Muscle layer of colon (tissue), 2 donors: Measurements from ENCODE around the gene HEPACAM2.

Experiments used
- H3K27ac ChIP-seq: one replicate; pipeline ENCODE4 v1.7.0; 2013; ENCODE audit warnings: low read depth, mild to moderate bottlenecking, low read length, moderate library complexity
- H3K27me3 ChIP-seq, 2 donors: one replicate each; pipeline ENCODE4 v1.7.0; 2013; ENCODE audit warnings: low read length in 2 of 2, mild to moderate bottlenecking in 2 of 2; ENCODE audit not compliant: insufficient read depth in 2 of 2, control insufficient read depth in 1 of 2
- H3K36me3 ChIP-seq: one replicate; pipeline ENCODE4 v1.7.0; 2013; ENCODE audit warnings: mild to moderate bottlenecking, low read length; ENCODE audit not compliant: insufficient read depth
- H3K4me1 ChIP-seq: one replicate; pipeline ENCODE4 v1.7.0; 2013; ENCODE audit warnings: mild to moderate bottlenecking, low read length; ENCODE audit not compliant: insufficient read depth
- H3K4me3 ChIP-seq, 2 donors: one replicate each; pipeline ENCODE4 v1.7.0; 2013; ENCODE audit warnings: low read length in 2 of 2, low read depth in 1 of 2, mild to moderate bottlenecking in 1 of 2, moderate library complexity in 1 of 2
- H3K9ac ChIP-seq: one replicate; pipeline ENCODE4 v1.7.0; 2013; ENCODE audit warnings: low read length
- H3K9me3 ChIP-seq: one replicate; pipeline ENCODE4 v1.7.0; 2013; ENCODE audit warnings: mild to moderate bottlenecking, low read length
- donor health status: abdominal sarcoma.
- donor health status: Adenocarcinoma of cecum.

Gene HEPACAM2

GRCh38 chr7:93232673-93233018 lies 6.4 kb upstream of the HEPACAM2 start:
- Histone ChIP-seq H3K27me3 (no peaks in the 10 kb centered on the region), H3K36me3 (no peaks in the 10 kb centered on the region), H3K27ac (peak overlapping the region; percentile 82), H3K9me3 (no peaks in the 10 kb centered on the region), H3K9ac (peak overlapping the region; percentile 75), H3K4me3 (peak overlapping the region; percentile 95 to 97), H3K4me1 (no peaks in the 10 kb centered on the region)

GRCh38 chr7:93231799-93232672 lies 5.8 kb upstream of the HEPACAM2 start, which contains the start of gene VPS50:
VPS50 (plus strand) TSS chr7:93232366; CDS start chr7:93232468, 102 bp downstream.
- H3K27ac ChIP-seq = peak within 1 kb of the TSS; percentile 82
- H3K4me1 ChIP-seq = no peaks in the 10 kb centered on the region
- no peaks in the 10 kb centered on the region for H3K27me3 ChIP-seq
- peak within 1 kb of the TSS; percentile 75 for H3K9ac ChIP-seq
- H3K4me3 ChIP-seq = peak within 1 kb of the TSS; percentile 95 to 97
- H3K9me3 ChIP-seq = no peaks in the 10 kb centered on the region
- H3K36me3 ChIP-seq = no peaks in the 10 kb centered on the region

- no peaks in the 10 kb centered on the region for H3K27me3 ChIP-seq
- peak overlapping the region; percentile 75 for H3K9ac ChIP-seq
- no peak overlapping the region for H3K27ac ChIP-seq
- H3K9me3 ChIP-seq = no peaks in the 10 kb centered on the region
- H3K4me1 ChIP-seq = no peaks in the 10 kb centered on the region
- no peaks in the 10 kb centered on the region for H3K36me3 ChIP-seq
- H3K4me3 ChIP-seq = peak overlapping the region; percentile 95 to 97
Measured at GRCh38 chr7:93231259-93231658, 5.0 kb upstream of the HEPACAM2 start.

GRCh38 chr7:93228302-93228701 lies 2.0 kb upstream of the HEPACAM2 start:
- Histone ChIP-seq H3K27ac (no peak overlapping the region), H3K9ac (no peak overlapping the region), H3K27me3 (no peaks in the 10 kb centered on the region), H3K4me3 (no peak overlapping the region), H3K4me1 (no peaks in the 10 kb centered on the region), H3K9me3 (no peaks in the 10 kb centered on the region), H3K36me3 (no peaks in the 10 kb centered on the region)

- Histone ChIP-seq H3K27me3 (no peaks in the 10 kb centered on the region), H3K9me3 (no peaks in the 10 kb centered on the region), H3K27ac (no peak overlapping the region), H3K4me3 (no peak overlapping the region), H3K36me3 (no peaks in the 10 kb centered on the region), H3K9ac (no peak overlapping the region), H3K4me1 (no peaks in the 10 kb centered on the region)
Measured at GRCh38 chr7:93219868-93220267, 6.4 kb downstream of the HEPACAM2 start.

DNA sequence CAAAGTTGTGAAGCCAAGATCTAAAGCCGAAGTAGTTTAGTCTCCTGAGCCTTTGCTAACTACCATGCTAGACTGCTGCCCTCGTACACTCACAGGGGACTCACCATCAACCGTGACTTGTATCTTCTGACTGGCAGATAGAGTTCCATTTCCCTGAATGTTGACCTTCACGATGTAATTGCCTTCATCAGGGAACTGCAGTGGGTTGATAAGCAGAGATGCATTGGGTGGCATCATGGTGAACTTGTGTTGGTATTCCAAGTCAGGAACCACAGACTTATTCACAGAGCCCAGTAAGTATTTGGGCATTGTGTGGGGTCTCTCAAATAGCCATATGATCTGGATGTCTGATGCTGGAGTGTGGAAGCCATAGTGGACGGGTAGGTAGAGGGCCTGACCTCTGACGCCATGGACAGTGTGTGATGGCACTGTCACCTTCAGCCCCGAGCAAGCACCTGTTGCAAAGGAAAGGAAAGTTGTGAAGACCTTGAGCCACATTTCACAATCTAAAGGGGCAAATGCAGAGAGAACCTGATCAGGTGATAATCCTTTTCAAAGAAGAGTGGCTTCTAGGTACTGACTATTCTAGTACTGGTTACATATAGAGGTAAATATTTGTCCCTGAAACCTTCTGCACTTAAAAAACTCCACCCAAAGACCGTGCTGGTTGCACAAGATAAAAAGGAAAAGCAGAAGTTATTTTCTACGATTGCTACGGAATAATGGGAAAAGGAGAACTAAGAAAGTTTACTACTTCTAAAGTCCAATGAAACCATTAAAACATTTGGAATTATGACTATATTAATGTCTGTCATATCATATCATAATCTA lies 7.1 kb downstream of the HEPACAM2 start:
- H3K9ac ChIP-seq = no peak overlapping the region
- H3K27ac ChIP-seq = no peak overlapping the region
- no peak overlapping the region for H3K4me3 ChIP-seq
- H3K36me3 ChIP-seq = no peaks in the 10 kb centered on the region
- H3K4me1 ChIP-seq = no peaks in the 10 kb centered on the region
- H3K27me3 ChIP-seq = no peaks in the 10 kb centered on the region
- H3K9me3 ChIP-seq = no peaks in the 10 kb centered on the region

DNA sequence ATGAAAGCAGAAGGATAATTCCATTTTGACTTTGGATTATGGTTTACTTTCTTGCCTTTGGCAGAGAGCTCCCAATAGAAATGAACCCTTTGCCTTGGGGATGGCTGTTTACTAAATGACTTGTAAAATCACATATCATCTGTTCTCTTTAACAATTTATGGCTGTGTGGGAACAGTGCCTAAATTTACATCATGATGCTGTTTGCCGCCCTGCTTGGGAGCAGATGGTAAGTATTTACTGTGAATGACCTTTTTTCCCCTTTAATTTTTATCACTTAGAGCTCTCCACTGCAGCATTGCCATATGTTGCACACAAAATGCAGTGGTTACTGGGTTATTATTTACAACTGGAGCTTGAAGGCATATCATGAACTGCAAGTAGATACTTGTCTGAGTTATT lies 13.4 kb downstream of the HEPACAM2 start:
- Histone ChIP-seq H3K4me1 (no peaks in the 10 kb centered on the region), H3K36me3 (no peaks in the 10 kb centered on the region), H3K4me3 (no peak overlapping the region), H3K27ac (no peak overlapping the region), H3K9ac (no peak overlapping the region), H3K9me3 (no peaks in the 10 kb centered on the region), H3K27me3 (no peaks in the 10 kb centered on the region)

- Histone ChIP-seq H3K4me3 (no peak overlapping the region), H3K36me3 (no peaks in the 10 kb centered on the region), H3K4me1 (no peaks in the 10 kb centered on the region), H3K9me3 (no peaks in the 10 kb centered on the region), H3K27me3 (no peaks in the 10 kb centered on the region), H3K27ac (no peak overlapping the region), H3K9ac (no peak overlapping the region)
Measured at GRCh38 chr7:93211228-93211818, 14.9 kb downstream of the HEPACAM2 start.

- Histone ChIP-seq H3K9ac (no peak overlapping the region), H3K4me3 (no peak overlapping the region), H3K4me1 (no peaks in the 10 kb centered on the region), H3K27me3 (no peaks in the 10 kb centered on the region), H3K9me3 (no peaks in the 10 kb centered on the region), H3K36me3 (no peaks in the 10 kb centered on the region), H3K27ac (no peak overlapping the region)
Measured at GRCh38 chr7:93205046-93205445, 21.2 kb downstream of the HEPACAM2 start.

- Histone ChIP-seq H3K27ac (no peak overlapping the region), H3K9ac (no peak overlapping the region), H3K36me3 (no peaks in the 10 kb centered on the region), H3K4me1 (no peaks in the 10 kb centered on the region), H3K27me3 (no peaks in the 10 kb centered on the region), H3K9me3 (no peaks in the 10 kb centered on the region), H3K4me3 (no peak overlapping the region)
Measured at GRCh38 chr7:93203496-93203895, 22.8 kb downstream of the HEPACAM2 start.

DNA sequence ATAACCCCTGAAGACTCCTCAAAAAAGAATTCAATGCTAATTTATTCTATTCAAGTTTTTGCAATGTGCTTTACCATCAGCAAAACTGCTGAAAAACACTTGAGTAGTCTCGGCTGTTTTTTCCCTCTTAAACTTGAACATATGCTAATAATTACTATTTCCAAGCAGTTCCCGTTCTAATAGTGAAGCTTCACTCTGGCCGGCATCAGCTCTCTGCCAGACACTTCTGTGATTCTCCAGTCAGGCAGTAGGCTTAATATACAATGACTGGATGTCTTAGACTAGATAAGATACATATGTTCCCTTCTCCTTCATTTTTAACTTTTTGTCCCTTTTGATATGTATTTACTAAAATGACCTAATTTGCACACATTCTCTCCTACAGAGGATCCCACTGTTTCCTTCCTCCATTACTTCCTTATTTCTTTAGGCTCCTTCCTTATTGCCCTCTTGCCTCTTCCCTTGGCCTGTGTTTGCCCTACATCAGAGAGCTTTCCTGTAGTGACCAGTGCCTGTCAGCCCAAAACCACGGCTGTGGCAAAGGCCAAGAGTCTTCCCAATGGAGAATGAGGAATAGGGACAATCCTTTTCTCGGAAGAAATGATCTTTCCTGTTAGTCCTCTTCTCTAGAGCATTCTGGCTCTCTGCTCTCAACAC lies 23.5 kb downstream of the HEPACAM2 start:
- Histone ChIP-seq H3K9me3 (no peaks in the 10 kb centered on the region), H3K27me3 (no peaks in the 10 kb centered on the region), H3K9ac (no peak overlapping the region), H3K4me3 (no peak overlapping the region), H3K4me1 (no peaks in the 10 kb centered on the region), H3K27ac (no peak overlapping the region), H3K36me3 (no peaks in the 10 kb centered on the region)
